ENCODE measurements around the gene ITGA1.
"Not testable (repeated sequence)": the region's sequence is repeated elsewhere in the genome, so short reads cannot be mapped to it uniquely, and the experiment has no call there.

Gene ITGA1

DNA sequence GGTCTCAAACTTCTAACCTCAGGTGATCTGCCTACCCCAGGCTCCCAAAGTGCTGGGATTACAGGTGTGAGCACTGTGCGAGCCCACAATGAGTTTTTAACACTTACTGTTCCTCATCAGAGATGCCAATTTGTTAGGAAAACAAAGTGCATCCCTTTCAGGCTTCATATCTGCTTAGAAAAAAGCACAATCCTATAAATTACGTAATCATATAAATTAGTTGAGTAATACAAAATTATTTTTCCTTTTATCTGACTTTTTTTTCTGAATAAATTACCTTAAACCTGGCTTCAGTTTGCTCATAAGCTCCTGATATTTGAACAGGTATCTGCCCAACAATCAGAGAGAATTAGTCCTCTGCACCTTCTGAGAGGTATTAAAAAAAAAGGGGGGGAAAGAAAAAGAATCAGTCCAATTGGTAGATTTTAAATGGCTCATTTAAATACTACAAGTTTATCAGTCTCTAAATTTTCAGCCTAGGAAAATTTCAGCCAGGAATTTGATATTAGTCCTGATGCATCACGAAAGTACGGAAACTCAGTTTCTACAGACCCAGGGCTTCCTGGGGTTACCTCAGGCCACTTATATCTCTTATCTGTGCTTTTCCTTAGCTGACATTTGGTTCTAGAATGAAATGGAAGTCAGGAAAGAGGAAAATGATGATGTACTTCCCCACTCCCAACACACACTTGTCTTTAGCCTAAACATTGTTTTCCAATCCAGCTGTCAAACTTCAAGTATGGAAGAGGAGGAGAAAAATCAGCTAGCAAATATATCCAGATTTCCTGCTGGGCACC, 26.8 kb downstream of the ITGA1 start:
- no peak for DNase-seq (ENCODE audit: extremely low read depth, low read depth)
- TF ChIP-seq, protein P1, sequence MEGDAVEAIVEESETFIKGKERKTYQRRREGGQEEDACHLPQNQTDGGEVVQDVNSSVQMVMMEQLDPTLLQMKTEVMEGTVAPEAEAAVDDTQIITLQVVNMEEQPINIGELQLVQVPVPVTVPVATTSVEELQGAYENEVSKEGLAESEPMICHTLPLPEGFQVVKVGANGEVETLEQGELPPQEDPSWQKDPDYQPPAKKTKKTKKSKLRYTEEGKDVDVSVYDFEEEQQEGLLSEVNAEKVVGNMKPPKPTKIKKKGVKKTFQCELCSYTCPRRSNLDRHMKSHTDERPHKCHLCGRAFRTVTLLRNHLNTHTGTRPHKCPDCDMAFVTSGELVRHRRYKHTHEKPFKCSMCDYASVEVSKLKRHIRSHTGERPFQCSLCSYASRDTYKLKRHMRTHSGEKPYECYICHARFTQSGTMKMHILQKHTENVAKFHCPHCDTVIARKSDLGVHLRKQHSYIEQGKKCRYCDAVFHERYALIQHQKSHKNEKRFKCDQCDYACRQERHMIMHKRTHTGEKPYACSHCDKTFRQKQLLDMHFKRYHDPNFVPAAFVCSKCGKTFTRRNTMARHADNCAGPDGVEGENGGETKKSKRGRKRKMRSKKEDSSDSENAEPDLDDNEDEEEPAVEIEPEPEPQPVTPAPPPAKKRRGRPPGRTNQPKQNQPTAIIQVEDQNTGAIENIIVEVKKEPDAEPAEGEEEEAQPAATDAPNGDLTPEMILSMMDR (IDR thresholded peaks at IDR 0.05; ENCODE audit: low read depth, low read length) = no peak

DNA sequence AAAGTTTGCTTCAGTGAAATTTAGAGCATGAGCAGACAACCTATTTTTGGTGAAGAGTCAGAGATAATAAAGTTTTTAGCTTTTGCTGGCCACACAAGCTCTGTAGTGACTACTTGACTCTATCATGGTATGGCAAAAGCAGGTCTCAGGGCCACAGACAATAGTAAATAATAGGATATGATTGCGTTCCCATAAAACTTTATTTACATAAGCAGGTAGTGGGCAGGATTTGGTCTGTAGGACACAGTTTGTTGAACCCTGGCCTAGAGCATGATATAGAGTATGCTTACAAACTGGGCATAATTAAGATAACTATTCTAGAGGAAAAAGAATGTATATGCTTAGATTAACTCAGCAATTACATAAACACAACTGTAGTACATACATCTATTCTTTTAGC, 30.1 kb downstream of the ITGA1 start:
- TF ChIP-seq, protein P1 (IDR thresholded peaks at IDR 0.05; ENCODE audit: low read depth, low read length) = no peak
- DNase-seq (ENCODE audit: extremely low read depth, low read depth) = no peak

DNA sequence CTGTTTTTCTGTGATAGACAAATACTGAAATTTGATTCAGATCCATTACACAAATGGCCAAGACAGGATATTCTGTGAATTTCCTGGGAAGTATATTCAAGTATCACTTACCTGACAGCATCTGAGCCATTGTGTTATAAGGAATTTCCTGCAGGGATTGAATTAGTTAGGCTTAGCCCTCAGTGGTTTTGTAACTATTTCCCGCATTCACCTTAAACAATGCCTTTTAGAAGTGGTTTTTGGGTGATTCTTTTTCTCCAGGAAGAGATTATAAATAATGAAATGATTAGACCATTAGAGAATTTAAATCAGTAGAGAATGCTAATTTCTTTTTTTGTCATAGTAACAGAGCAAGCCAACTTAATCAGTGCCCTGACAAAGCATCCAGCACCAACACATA, 30.6 kb downstream of the ITGA1 start:
- TF ChIP-seq, protein P1 (IDR thresholded peaks at IDR 0.05; ENCODE audit: low read depth, low read length) = no peak
- DNase-seq (ENCODE audit: extremely low read depth, low read depth) = no peak

DNA sequence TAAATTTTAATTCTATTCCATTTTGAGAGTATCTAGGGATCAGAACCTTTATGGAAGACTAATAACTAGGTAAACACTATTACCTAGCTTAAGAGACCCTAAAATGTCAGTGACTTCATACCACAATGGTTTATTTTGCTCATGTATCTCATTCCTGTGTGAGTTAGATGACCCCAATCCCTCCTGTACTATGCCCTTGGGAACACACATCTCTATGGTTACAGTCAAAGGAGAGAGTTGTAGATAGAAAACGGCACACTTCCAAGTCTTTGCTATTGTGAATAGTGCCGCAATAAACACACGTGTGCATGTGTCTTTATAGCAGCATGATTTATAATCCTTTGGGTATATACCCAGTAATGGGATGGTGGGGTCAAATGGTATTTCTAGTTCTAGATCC, 31.1 kb downstream of the ITGA1 start:
- DNase-seq (ENCODE audit: extremely low read depth, low read depth) = not testable (repeated sequence)

DNA sequence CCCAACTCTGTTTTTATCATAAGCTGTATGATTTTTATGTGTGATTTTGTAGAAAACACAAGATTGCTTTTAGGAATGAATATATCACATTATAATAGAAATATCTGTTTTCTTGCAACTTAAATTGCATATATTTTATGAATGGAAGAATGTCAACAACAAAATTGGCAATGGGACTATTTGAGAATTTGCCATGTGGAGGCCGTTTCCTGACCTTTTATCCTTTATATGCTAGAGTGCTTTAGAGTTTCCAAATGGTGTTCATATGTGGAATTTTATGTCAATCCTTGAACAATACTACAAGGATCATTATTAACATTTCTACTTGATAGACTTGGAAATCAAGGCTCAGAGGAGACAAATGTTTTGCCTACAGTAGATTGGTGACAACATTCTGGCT, 34.2 kb downstream of the ITGA1 start:
- TF ChIP-seq, protein P1 (IDR thresholded peaks at IDR 0.05; ENCODE audit: low read depth, low read length) = no peak
- no peak for DNase-seq (ENCODE audit: extremely low read depth, low read depth)

DNA sequence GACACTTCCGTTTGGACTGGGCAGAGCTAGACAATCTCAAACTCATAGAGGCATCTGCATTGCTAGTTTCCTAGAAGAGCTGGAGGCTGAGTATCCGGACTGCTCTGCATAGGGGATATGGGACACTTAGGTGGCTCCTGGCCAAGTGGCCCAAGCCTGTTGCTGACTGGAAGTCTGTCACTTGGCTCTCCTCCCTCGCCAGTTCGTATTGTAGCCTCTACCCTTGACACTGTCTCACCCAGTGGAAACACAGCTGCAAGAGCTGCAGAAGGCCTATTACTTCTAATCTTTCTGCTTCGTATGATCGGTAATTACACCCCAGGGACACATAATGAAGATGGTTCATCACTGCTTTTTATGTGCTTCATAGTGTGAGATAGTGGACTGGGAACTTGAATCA, 34.7 kb downstream of the ITGA1 start:
- no peak for DNase-seq (ENCODE audit: extremely low read depth, low read depth)

DNA sequence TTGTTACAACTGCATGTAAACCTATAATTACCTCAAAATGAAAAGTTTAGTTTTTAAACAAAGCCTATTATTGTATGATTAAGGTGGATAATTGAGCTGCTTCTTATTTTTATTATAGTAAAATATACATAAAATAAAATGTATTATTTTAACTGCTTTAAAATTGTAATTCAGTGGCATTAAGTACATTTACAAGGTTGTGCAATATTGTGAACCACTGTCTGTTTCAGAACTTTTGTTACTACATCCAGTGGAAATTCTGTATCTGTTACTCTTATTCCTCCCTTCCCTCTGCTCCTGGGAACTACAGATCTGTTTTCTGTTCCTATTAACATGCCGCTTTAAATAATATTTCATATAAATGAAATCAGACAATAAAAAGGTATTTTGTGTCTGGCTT, 37.1 kb downstream of the ITGA1 start:
- TF ChIP-seq, protein P1 (IDR thresholded peaks at IDR 0.05; ENCODE audit: low read depth, low read length) = no peak
- DNase-seq (ENCODE audit: extremely low read depth, low read depth) = no peak

More for the DNA sequence above, 34.7 kb downstream of the ITGA1 start:
- TF ChIP-seq, protein P1 (IDR thresholded peaks at IDR 0.05; ENCODE audit: low read depth, low read length) = no peak

DNA sequence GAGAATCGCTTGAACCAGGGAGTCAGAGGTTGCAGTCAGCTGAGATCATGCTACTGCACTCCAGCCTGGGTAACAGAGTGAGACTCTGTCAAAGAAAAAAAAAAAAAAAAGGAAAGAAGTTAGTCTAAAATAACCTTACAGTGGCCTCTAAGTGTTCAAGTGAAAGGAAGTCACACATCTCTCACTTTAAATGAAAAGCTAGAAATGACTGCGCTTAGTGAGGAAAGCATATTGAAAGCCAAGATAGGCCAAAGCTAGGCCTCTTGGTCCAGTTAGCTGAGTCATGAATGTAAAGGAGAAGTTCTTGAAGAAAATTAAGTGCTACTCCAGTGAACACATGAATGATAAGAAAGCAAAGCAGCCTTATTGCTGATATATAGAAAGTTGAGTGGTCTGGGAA, 38.1 kb downstream of the ITGA1 start:
- TF ChIP-seq, protein P1 (IDR thresholded peaks at IDR 0.05; ENCODE audit: low read depth, low read length) = no peak

More for the DNA sequence above, 38.1 kb downstream of the ITGA1 start:
- DNase-seq (ENCODE audit: extremely low read depth, low read depth) = no peak

Data from AG09319 (cell line).